Ramos (cell line): Measurements from ENCODE around the gene SLC31A2.
"Not testable (repeated sequence)": the region's sequence is repeated elsewhere in the genome, so short reads cannot be mapped to it uniquely, and the experiment has no call there.

Experiments used
- in situ Hi-C: fragments of 300-500 bp; cut with MboI; formaldehyde crosslinking; loops from one replicate; pipeline ENCODE4 v1.14.3; 2022; ENCODE audit warnings: low sequenced_read_pairs; ENCODE audit not compliant: unreplicated experiment

SLC31A2 gene, protein sequence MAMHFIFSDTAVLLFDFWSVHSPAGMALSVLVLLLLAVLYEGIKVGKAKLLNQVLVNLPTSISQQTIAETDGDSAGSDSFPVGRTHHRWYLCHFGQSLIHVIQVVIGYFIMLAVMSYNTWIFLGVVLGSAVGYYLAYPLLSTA

GRCh38 chr9:113150670-113151611 is at the start of gene SLC31A2:
Gene SLC31A2 (plus strand): TSS chr9:113151007. CDS start chr9:113151075, 68 bp downstream.
- in situ Hi-C loops: loop anchor here (25.0 kb wide), 1 partner anchor 89 kb away; the partner anchor contains the start of gene ZFP37

GRCh38 chr9:113105345-113105744 is 45.5 kb upstream of the SLC31A2 start:
- in situ Hi-C loops: not testable (repeated sequence)

DNA sequence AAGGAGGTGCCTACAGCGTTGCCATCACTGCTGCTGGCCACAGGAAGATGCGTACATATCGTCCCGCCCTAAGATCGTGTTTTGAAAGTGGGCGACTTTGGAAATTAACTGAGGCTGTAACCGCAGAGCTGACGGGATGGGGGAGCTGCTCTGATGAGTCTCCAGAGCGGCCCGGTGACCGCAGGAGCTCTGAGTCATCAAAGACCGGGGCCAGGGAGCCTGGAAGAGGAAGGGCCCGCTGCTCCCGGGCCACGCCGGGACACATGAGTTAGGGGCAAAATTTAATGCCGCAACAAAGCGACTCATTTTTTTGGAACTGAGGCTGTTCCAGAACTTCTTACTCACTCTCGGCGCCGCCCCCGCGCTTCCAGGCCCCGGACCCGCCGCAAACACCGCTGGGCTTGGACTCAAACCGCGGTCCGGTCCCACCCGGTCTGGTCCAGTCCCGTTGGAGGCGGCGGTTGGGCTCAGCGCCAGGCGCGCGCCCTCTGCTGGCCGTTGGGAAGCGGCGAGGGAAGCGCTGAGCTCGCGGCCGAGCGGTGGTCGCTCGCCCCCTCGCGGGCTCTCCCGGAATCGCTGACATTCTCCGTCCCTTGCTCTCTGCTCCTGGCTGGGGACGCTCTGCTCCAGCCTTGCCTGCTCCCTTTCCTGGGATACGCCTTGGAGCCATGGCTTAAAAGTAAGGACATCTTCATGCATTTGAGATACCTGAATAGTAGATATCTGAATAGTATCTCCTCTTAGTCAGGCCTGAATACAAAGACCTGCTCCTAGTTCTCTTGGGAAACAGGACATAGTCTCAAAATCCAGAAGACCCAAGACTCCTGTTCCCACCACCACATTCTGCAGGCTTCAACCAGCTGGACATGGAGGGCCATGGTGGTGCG is 39.5 kb upstream of the SLC31A2 start:
- in situ Hi-C loops: not testable (repeated sequence)

- in situ Hi-C loops: not testable (repeated sequence)
Measured at GRCh38 chr9:113112706-113113510, 37.9 kb upstream of the SLC31A2 start.

GRCh38 chr9:113118829-113119228 is 32.0 kb upstream of the SLC31A2 start:
- in situ Hi-C loops: not testable (repeated sequence)

- in situ Hi-C loops: no loop called here
Measured at GRCh38 chr9:113125386-113126035, 25.3 kb upstream of the SLC31A2 start.

GRCh38 chr9:113129466-113129865 is 21.3 kb upstream of the SLC31A2 start:
- in situ Hi-C loops: no loop called here

- in situ Hi-C loops: no loop called here
Measured at GRCh38 chr9:113129884-113130283, 20.9 kb upstream of the SLC31A2 start.

GRCh38 chr9:113131689-113132151 is 19.1 kb upstream of the SLC31A2 start:
- in situ Hi-C loops: no loop called here

DNA sequence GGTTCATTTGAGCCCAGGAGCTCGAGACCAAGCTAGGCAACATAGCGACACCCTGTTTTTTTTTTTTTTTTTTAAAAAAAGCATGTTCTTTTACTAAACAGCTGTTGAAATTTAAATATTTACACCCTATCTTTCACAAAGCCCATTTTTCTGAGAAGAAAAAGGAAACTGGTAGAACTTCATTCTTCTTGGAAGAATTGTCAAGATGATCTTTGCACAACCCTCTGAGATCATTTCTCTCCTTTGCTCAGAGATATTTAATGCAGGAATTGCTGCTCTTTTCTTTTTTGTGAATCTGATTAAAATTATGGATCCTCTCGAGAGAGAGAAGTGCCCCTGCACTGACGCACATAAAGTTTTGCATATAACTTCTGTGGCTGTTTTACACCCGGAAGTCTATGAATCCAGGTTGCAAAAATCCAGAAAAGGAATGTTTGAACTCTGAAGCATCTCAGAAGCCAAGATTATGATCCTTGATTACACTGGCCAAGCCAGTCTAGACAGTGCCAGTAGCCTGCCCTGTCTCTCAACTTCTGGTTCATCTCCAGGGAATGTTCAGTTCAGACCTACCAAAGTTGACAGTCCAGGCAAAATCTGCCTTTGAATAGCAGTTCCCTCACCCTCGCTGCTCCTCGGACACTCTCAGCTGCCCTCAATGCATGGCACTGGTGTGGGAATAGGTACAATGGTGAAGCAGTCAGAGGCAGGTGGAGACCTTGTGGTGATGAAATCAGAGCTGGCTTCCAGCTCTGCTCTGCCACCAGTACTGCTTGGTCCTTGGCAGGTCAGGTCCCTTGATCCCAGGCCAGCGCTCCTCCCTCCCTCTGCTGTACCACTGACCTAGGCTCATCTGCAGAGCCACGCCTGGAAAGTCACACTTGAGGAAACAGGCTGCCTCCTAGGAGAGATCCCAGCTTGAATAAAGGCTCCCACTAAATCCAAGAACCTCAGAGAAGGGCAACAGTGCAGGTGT is 13.3 kb upstream of the SLC31A2 start:
- in situ Hi-C loops: no loop called here

DNA sequence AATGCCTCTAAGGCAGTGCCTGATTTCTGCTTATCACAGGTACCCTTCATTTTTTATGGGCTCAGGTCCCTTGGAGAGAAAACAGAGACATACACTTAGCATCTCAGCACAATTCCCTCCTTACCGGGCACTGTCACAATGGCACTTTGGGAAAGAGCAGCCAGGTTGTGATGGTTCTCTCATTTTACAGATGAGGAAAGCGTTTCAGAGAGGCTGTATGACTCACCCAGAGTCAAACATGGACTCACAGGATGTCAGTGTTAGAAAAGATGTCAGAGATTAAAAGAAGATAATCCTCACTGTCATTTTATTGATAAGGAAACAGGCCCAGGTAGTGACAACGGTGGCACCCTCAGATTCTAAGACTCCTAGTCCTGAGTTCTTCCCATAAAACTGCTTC is 12.0 kb upstream of the SLC31A2 start:
- in situ Hi-C loops: no loop called here

DNA sequence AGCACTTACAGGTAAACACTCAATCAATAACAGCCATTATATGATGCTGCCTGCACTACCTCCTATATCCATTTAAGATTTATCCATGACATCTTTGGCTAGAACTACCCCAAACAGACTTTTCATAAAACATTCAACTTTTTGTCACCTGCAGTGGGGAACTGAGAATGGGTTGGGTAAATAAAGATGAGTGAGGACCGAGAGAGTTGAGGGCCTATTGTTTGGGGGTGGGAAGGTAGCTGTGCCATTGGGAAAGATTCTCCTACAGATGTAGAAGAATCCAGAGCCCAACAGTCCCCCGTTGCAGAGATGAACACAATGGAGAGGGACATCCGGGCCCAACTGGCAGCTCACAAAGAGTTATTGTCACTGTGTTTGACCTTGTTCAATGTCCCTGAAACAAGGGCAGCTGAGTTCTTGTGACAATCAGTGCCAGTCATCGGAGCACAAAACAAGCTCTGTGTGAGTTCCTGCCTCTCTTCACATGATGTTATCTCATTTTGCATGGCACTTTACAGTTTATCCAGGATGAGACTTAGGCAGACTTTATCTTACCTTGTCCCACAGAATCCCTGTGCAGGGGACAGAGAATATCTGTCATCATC is 11.5 kb upstream of the SLC31A2 start:
- in situ Hi-C loops: no loop called here

DNA sequence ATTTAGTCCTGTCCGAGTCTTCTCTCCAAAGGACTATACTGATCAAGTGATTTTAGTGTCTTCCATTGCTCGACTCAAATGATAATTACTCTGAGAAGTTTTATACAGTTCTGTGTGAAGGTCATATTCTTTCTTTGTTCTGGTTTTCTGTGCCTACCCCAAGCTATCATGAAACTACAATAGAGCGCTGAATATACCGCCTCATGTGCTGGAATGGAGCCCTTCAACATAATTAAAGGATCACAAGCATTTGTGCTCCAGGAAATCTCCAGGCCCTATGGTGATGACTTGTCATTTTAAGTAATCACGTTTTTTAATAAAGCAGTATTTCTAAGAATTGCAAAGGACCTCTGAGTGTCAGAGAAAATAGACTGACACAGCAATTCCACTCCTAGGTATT is 10.9 kb upstream of the SLC31A2 start:
- in situ Hi-C loops: no loop called here

DNA sequence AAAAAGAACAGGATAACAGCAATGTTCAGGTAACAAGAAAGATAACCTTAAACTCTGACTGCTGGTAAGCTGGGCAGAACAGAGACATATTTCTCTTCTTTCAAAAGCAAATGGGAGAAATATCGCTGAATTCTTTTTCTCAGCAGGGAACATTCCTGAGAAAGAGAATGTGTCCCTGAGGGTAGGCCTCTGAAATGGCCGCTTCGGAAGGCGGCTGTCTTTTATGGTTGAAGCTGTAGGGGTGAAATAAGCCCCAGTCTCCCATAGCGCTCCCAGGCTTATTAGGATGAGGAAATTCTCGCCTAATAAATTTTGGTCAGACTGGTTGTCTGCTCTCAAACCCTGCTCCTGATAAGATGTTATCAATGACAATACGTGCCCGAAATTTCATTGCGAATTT is 9.9 kb upstream of the SLC31A2 start:
- in situ Hi-C loops: not testable (repeated sequence)

DNA sequence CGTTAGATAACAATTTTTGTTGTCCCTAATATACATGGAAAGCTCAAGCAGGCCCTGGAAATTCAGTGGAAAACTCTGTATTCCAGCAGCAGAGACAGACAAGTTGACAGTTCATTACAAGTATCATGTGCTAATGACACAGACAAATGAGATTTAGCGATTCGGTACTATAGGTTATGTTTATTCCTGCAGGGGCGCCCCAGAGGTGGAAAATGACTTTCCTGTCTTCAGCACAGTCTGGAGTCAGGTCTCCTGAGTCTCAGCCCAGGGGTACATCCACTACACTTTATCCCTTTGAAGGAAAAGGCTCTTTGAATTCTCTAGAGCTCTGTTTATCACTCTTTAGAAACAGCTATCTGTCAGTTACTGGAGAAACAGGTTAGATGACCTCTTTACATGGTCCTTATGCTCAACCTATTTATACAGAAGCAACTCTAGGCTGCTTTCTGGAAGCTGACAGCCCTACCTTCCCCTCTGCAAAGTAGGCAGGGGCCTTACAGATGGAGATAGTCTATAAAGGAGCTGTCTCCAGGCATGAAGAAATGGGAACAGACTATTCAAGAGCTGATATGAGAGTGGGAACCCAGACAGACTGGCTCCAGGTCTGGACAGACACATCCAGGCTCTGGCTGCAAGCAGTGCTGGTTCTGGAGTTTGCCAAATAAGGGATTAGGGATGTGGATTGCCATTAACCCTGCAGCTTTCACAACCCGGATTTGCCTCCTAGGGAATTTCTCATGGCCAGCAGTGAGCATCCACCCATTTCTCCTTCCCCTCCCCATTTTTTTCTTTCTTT is 7.2 kb upstream of the SLC31A2 start:
- in situ Hi-C loops: no loop called here

GRCh38 chr9:113148372-113148705 is 2.5 kb upstream of the SLC31A2 start:
- in situ Hi-C loops: no loop called here
